ENCODE measurements around the gene COQ7. TPM values are rescaled to one million over a fixed set of nuclear protein-coding genes. Genes with fewer than 3 reads are reported as not detected.

Gene COQ7
- total RNA-seq, 1 experiment from 2014 or later: 26.6 TPM

GRCh38 chr16:19116711-19117449 is 49.5 kb downstream of the COQ7 start:
- ChIA-PET RAD21 (ENCODE audit: low non-redundant PET in 1 of 2, low total read pairs in 2 of 2, uncharacterized antibody in 2 of 2, unreplicated experiment in 2 of 2) (no interaction called here), CTCF (interaction anchor here (1.2 kb wide), 2 partner anchors 9 to 22 kb away, joined by 3 read pairs; no protein-coding TSS in a partner anchor), POLR2A (interaction anchor here (0.8 to 3.0 kb wide), 4 partner anchors 9 to 315 kb away, joined by 3 to 13 read pairs (median 4); partner anchors contain the start of gene ARL6IP1)
- intact Hi-C loops (cut with micrococcal nuclease): no loop called here
- Histone ChIP-seq H3K36me3 (ENCODE audit: control insufficient read depth in 1 of 2, insufficient read depth in 2 of 2, low read length in 2 of 2) (peaks cover 8 to 13% of the 10 kb centered on the region in 2 experiments; a peak in 3 of 4 replicates), H3K9me2 (ENCODE audit: insufficient read depth) (no peaks in the 10 kb centered on the region), H3K27me3 (ENCODE audit: insufficient read depth, low read length) (no peaks in the 10 kb centered on the region), H3K4me1 (ENCODE audit: control insufficient read depth in 1 of 2, insufficient read depth in 2 of 2, low read length in 2 of 2) (peaks cover 57 to 79% of the 10 kb centered on the region in 2 experiments), H3K4me3 (replicated peaks in 1 of 2; ENCODE audit: low read depth in 1 of 2, low read length in 2 of 2) (no peak overlapping the region), H4K20me1 (ENCODE audit: insufficient read depth) (no peaks in the 10 kb centered on the region), H3K27ac (ENCODE audit: low read depth, low read length) (peak overlapping the region; percentile 33), H3K4me2 (ENCODE audit: low read length) (peak overlapping the region; percentile 99), H3K9ac (ENCODE audit: low read length) (peak overlapping the region; percentile 6), H3K79me2 (ENCODE audit: insufficient read depth, low read length) (peaks cover 82% of the 10 kb centered on the region), H2AFZ (ENCODE audit: low read depth, low read length, poor library complexity, severe bottlenecking) (no peak overlapping the region), H3K9me3 (ENCODE audit: control insufficient read depth in 1 of 2, insufficient read depth in 1 of 2, low read depth in 1 of 2, low read length in 2 of 2) (no peaks in the 10 kb centered on the region)
- TSS peak; percentile 46 for BruUV-seq (replicated peaks)
- no peak for ATAC-seq
- TF ChIP-seq JUND (IDR thresholded peaks at IDR 0.05) (peak; percentile 7; the same call in 1 of the 2 replicates), SRF (IDR thresholded peaks at IDR 0.05; ENCODE audit: low read depth) (no peak)
- TF ChIP-seq, protein P1, sequence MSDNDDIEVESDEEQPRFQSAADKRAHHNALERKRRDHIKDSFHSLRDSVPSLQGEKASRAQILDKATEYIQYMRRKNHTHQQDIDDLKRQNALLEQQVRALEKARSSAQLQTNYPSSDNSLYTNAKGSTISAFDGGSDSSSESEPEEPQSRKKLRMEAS (IDR thresholded peaks at IDR 0.05): peak; percentile 30; the same call in 1 of the 2 replicates
- DNase-seq (ENCODE audit: low read depth, low spot score): no peak

DNA sequence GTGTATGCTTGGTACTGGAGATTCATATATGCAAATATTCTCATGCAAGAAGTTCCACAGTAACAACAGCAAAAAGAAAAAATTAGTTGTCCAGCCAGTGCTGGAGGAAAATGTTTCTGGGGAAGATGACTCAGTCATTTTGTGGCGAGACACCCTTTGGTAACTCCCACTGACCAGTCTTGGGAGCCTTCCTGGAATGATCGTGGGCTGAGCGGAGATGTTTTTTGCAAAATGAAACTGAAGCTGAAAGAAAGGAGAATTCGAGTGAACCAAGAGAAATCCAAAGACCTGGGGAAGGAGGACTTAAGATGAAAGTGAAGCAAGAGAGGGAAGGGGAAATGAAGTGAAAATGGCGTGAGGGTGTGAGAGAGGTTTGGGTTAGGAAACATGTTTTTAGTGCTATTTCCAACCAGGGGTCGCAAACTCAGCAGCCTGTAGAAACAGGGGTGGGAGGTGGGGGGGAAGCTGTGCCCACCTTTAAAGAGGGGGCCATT is 51.6 kb downstream of the COQ7 start:
- peaks cover 8 to 13% of the 10 kb centered on the region in 2 experiments; a peak in 3 of 4 replicates for H3K36me3 ChIP-seq (ENCODE audit: control insufficient read depth in 1 of 2, insufficient read depth in 2 of 2, low read length in 2 of 2)
- H3K27me3 ChIP-seq (ENCODE audit: insufficient read depth, low read length): no peaks in the 10 kb centered on the region
- H3K9me2 ChIP-seq (ENCODE audit: insufficient read depth): no peaks in the 10 kb centered on the region
- peaks cover 45 to 60% of the 10 kb centered on the region in 2 experiments for H3K4me1 ChIP-seq (ENCODE audit: control insufficient read depth in 1 of 2, insufficient read depth in 2 of 2, low read length in 2 of 2)
- H4K20me1 ChIP-seq (ENCODE audit: insufficient read depth): no peaks in the 10 kb centered on the region
- no peaks in the 10 kb centered on the region for H3K9me3 ChIP-seq (ENCODE audit: control insufficient read depth in 1 of 2, insufficient read depth in 1 of 2, low read depth in 1 of 2, low read length in 2 of 2)
- no peak overlapping the region for H2AFZ ChIP-seq (ENCODE audit: low read depth, low read length, poor library complexity, severe bottlenecking)
- peak overlapping the region; percentile 77 for H3K27ac ChIP-seq (ENCODE audit: low read depth, low read length)
- BruUV-seq (replicated peaks): TSS peak; percentile 2
- TF ChIP-seq ZNF274 (IDR thresholded peaks at IDR 0.05; ENCODE audit: low read depth, low read length) (no peak), SIN3A (IDR thresholded peaks at IDR 0.05; ENCODE audit: low read depth) (peak; percentile 47; the same call in 1 of the 2 replicates), SRF (IDR thresholded peaks at IDR 0.05; ENCODE audit: low read depth) (no peak), EGR1 (IDR thresholded peaks at IDR 0.05; ENCODE audit: low read depth) (peak; percentile 27; the same call in 1 of the 2 replicates), CBX3 (IDR thresholded peaks at IDR 0.05; ENCODE audit: low read depth) (peak; percentile 63; the same call in 1 of the 2 replicates), RAD21 (IDR thresholded peaks at IDR 0.05; ENCODE audit: low read depth) (peak; percentile 24; the same call in 1 of the 2 replicates), ZFX (IDR thresholded peaks at IDR 0.05) (no peak), POLR2AphosphoS5 (IDR thresholded peaks at IDR 0.05; ENCODE audit: low read depth, low read length) (no peak), SP1 (IDR thresholded peaks at IDR 0.05; ENCODE audit: low read depth) (peak; percentile 71), FOSL1 (IDR thresholded peaks at IDR 0.05; ENCODE audit: low read depth) (peak; percentile 77), CEBPB (IDR thresholded peaks at IDR 0.05; ENCODE audit: low read depth) (peak; percentile 26; the same call in 1 of the 2 replicates), JUND (IDR thresholded peaks at IDR 0.05) (peak; percentile 76), POLR2A (IDR thresholded peaks at IDR 0.05; ENCODE audit: borderline replicate concordance, extremely low read depth, insufficient read depth, insufficient read length) (no peak)
- peak overlapping the region; percentile 99 for H3K4me2 ChIP-seq (ENCODE audit: low read length)
- RAD21 ChIA-PET (ENCODE audit: low non-redundant PET in 1 of 2, low total read pairs in 2 of 2, uncharacterized antibody in 2 of 2, unreplicated experiment in 2 of 2): no interaction called here
- H3K4me3 ChIP-seq (replicated peaks in 1 of 2; ENCODE audit: low read depth in 1 of 2, low read length in 2 of 2): peak overlapping the region; percentile 3 to 46; a peak in 3 of 4 replicates
- no peak for ATAC-seq
- CTCF ChIA-PET: interaction anchor here (1.2 kb wide), 1 partner anchor 61 kb away, joined by 4 read pairs; no protein-coding TSS in a partner anchor
- peak overlapping the region; percentile 44 for H3K9ac ChIP-seq (ENCODE audit: low read length)
- no peak for DNase-seq (ENCODE audit: low read depth, low spot score)
- POLR2A ChIA-PET: interaction anchor here (1.9 to 3.0 kb wide), 2 partner anchors 11 to 12 kb away, joined by 6 to 13 read pairs; no protein-coding TSS in a partner anchor
- H3K79me2 ChIP-seq (ENCODE audit: insufficient read depth, low read length): peaks cover 69% of the 10 kb centered on the region
- intact Hi-C loops (cut with micrococcal nuclease): no loop called here
